Kidney epithelial cell (primary cell): Measurements from ENCODE around the gene UBE2I. TPM values are rescaled to one million over a fixed set of nuclear protein-coding genes. Genes with fewer than 3 reads are reported as not detected.

ENCODE experiments used
- DNase-seq: peaks from one replicate; pipeline ENCODE4 v3.0.0-alpha.2; 2010; ENCODE audit warnings: low read depth
- H3K27me3 ChIP-seq: 2 replicates; pipeline ENCODE4 v1.6.0; 2011; ENCODE audit warnings: low read length; ENCODE audit not compliant: control insufficient read depth, insufficient read depth
- H3K36me3 ChIP-seq: 2 replicates; pipeline ENCODE4 v1.5.1; 2011; ENCODE audit warnings: low read length; ENCODE audit not compliant: control insufficient read depth, insufficient read depth
- H3K4me3 ChIP-seq: 2 replicates; pipeline ENCODE4 v1.5.1; 2011; ENCODE audit warnings: low read depth, mild to moderate bottlenecking, control low read depth, low read length
- total RNA-seq: library from RNA; depleted of rRNA; stranded (reverse); fragments of >200 nt; gene quantifications from 2 replicates; pipeline ENCODE4 v1.2.3, GENCODE V29; 2015
- TF ChIP-seq, protein P1 (sequence below): IDR thresholded peaks from 2 replicates; pipeline ENCODE4 v1.5.1; 2011; ENCODE audit warnings: mild to moderate bottlenecking, moderate library complexity, low read length, control low read depth, inconsistent platforms; ENCODE audit not compliant: insufficient read depth, poor library complexity, severe bottlenecking

UBE2I gene
- total RNA-seq, 1 donor from 2014 or later: 139 TPM

- TF ChIP-seq, protein P1, sequence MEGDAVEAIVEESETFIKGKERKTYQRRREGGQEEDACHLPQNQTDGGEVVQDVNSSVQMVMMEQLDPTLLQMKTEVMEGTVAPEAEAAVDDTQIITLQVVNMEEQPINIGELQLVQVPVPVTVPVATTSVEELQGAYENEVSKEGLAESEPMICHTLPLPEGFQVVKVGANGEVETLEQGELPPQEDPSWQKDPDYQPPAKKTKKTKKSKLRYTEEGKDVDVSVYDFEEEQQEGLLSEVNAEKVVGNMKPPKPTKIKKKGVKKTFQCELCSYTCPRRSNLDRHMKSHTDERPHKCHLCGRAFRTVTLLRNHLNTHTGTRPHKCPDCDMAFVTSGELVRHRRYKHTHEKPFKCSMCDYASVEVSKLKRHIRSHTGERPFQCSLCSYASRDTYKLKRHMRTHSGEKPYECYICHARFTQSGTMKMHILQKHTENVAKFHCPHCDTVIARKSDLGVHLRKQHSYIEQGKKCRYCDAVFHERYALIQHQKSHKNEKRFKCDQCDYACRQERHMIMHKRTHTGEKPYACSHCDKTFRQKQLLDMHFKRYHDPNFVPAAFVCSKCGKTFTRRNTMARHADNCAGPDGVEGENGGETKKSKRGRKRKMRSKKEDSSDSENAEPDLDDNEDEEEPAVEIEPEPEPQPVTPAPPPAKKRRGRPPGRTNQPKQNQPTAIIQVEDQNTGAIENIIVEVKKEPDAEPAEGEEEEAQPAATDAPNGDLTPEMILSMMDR: no peak
- Histone ChIP-seq H3K4me3 (no peak overlapping the region), H3K27me3 (peaks cover 47% of the 10 kb centered on the region), H3K36me3 (no peaks in the 10 kb centered on the region)
- no peak for DNase-seq
Observed at GRCh38 chr16:1279081-1279944, 30.1 kb upstream of the UBE2I start.

DNA sequence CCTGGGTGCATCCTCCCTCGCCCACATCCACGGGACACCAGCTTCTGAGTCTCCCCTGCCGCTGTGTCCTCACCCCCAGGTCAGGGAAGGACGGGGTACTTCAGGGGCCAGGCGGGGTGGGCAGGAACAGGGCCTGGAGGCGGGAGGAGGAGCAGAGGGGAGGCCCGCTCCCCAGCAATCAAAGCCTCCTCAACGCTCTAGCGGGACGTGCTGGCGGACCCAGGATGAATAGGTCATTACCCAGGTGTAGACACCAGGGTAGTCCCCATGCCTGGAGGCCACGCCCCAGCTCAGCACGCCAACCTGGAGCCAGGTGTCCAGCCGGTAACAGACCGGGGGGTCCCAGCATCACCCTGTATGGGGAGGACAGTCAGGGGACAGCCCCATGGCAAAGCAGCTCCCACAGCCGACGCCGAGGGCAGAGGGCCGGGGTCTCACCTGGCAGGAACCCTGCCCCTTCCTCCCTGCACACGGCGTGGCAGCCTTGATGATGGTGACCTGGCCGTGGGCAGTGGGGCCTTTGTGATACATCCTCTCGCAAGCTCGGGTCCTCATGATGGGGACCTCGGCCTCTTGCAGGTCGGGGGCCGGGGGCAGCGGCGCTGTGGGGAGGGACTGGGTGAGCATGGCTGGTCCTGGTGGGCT lies 29.4 kb upstream of the UBE2I start:
- no peak overlapping the region for H3K4me3 ChIP-seq
- DNase-seq: no peak
- H3K36me3 ChIP-seq: no peaks in the 10 kb centered on the region
- H3K27me3 ChIP-seq: peaks cover 49% of the 10 kb centered on the region
- TF ChIP-seq, protein P1: no peak

DNA sequence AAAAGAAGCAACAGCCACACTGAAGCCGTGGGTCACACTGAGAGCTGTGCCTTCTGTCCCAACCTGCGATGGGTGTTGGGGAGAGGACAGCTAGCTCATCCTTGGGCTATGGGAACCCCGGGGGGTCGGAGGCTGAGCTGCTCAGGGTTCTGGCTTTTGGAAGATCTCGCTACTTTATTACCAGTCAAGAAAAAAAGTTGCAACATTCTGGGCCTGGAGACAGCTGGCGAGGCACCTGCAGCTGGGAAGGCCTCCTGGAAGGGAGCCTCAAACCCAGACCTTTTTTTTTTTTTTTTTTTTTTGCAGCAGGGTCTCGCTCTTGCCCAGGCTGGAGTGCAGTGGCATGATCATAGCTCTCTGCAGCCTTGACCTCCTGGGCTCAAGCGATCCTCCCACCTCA lies 28.7 kb upstream of the UBE2I start:
- TF ChIP-seq, protein P1: no peak

DNA sequence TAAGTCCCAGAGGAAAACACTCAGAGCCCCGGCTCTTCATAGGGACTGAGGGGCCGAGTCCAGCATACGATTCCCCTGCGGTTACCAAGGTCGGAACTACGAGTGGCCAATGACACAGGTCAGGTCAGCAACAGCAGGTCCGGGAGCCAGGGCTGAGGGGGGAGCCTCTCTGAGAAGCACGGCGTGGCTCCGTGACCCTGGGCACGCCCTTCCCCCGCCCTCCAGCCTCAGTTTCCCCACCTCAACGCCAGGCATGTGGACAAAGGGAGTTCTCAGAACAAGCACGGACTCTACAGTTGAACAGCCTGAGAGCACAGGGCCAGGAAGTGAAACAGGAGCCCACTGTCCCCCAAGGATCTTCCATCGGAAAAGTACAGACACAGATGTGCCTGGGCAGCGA lies 27.9 kb upstream of the UBE2I start:
- peaks cover 62% of the 10 kb centered on the region for H3K27me3 ChIP-seq

More for the DNA sequence above, 28.7 kb upstream of the UBE2I start:
- H3K27me3 ChIP-seq: peaks cover 55% of the 10 kb centered on the region
- no peak overlapping the region for H3K4me3 ChIP-seq
- no peaks in the 10 kb centered on the region for H3K36me3 ChIP-seq
- no peak for DNase-seq

GRCh38 chr16:1282324-1282973 lies 27.0 kb upstream of the UBE2I start:
- Histone ChIP-seq H3K4me3 (no peak overlapping the region), H3K27me3 (peaks cover 67% of the 10 kb centered on the region), H3K36me3 (no peaks in the 10 kb centered on the region)
- DNase-seq: no peak
- TF ChIP-seq, protein P1: no peak

More for the DNA sequence above, 27.9 kb upstream of the UBE2I start:
- Histone ChIP-seq H3K4me3 (no peak overlapping the region), H3K36me3 (no peaks in the 10 kb centered on the region)
- TF ChIP-seq, protein P1: no peak
- no peak for DNase-seq
